Left colon (tissue), 2 donors: ENCODE measurements around the gene SHLD3. TPM values are rescaled to one million over a fixed set of nuclear protein-coding genes. Genes with fewer than 3 reads are reported as not detected.
"Not testable (repeated sequence)": the region's sequence is repeated elsewhere in the genome, so short reads cannot be mapped to it uniquely, and the experiment has no call there.

Experiments
- ATAC-seq: fragments of 200-7000 bp; cut with Tn5 transposase; one replicate; pipeline ENCODE4 v1.9.1; 2020; ENCODE audit warnings: mild to moderate bottlenecking, moderate library complexity
- DNase-seq, 2 donors: peaks; one replicate each; pipeline ENCODE4 v3.0.0-alpha.2; 2020
- intact Hi-C, 2 donors: fragments of 100-400 bp; cut with DNase I in 1 of 2; cut with micrococcal nuclease in 1 of 2; formaldehyde crosslinking; loops; one replicate each; pipeline versions ENCODE4 v1.11.2 to v1.14.0; 2022; cut with DNase I, micrococcal nuclease
- total RNA-seq, 2 donors: library from RNA; stranded (reverse); fragmentation: NEBNext Ultra II Directional; extraction: Animal tissue kit (Norgen Biotek cat#: 25700); gene quantifications; one replicate each; pipeline ENCODE4 v1.2.1, GENCODE V29; 2021
- donor health status: DM: no; HTN: no; CAD: no.
- donor health status: DM: yes; HTN: yes; CAD: no.

Gene SHLD3
- total RNA-seq, 2 donors from 2014 or later: 3.0 to 3.5 TPM

DNA sequence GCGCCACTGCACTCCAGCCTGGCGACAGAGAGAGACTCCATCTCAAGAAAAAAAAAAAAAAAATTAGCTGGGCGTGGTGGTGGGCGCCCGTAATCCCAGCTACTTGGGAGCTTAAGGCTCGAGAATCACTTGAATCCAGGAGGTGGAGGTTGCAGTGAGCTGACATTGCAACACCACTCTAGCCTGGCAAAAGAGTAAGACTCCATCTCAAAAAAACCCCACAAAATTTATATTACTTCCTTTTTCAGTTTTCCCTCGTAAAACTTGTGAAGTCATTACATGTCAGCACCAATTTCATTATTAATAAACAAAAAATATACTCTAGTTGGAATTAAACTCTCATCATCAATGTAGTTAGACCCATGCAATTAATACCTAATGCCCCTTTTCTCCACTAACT is 43.9 kb downstream of the SHLD3 start:
- ATAC-seq (no peak), DNase-seq (no peak)
- intact Hi-C loops: no loop called here

DNA sequence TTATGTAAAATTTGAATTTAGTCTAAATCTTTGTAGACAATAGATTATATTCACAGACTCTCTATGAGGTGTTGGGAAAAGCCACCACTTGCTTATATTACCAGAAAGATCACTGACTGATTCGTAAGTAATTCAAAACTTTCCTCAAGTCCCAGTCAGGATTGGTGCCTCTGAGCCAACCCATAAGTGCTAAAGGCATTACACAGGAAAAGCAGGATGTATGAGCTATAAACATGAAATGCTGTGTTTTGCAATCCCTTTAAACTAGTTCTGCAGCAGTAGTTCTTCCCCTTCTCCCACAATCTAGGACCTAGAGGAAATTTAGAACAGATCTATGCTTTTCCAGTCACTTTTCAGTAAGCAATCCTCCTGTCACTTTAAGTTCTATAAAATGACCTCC is 48.0 kb downstream of the SHLD3 start:
- ATAC-seq (no peak), DNase-seq (no peak)
- intact Hi-C loops: no loop called here

DNA sequence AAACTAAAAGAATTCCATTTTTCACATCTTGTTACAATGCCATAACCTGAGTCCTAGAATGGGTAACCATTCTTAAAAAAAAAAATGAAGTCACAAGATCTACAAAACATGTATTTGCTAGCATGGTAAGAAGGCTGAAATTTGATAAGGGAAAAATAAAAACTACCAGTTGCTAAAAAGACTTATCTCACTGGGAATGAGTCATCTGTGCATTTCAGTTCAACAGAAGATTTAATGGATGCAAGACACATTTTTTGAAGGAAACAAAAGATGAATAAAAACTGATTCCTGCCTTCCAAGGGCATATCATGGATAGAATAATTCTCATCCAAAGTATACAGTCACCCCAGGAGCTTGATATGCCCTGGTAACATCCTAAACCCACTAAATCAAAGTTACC is 49.9 kb downstream of the SHLD3 start:
- DNase-seq (no peak), ATAC-seq (no peak)
- intact Hi-C loops: no loop called here

DNA sequence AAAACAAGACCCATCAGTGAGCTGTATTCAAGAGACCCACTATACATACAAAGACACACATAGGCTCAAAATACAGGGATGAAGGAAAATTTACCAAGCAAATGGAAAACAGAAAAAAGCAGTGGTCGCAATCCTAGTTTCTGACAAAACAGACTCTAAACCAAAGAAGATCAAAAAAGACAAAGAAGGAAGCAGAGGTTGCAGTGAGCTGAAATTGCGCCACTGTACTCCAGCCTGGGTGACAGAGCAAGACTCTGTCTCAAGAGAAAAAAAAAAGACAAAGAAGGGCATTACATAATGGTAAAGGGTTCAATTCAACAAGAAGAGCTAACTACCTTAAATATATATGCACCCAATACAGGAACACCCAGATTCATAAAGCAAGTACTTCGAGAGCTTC is 51.2 kb downstream of the SHLD3 start:
- ATAC-seq, intact Hi-C loops: not testable (repeated sequence)

More for the DNA sequence above, 51.2 kb downstream of the SHLD3 start:
- DNase-seq: not testable (repeated sequence)

Other genes with a start within 250 kb of the SHLD3 start
- 1 to 10 TPM in 1 of 2 donors, under 1 TPM in 1; 0.46 to 1.3 TPM for gene ADAMTS6, start 143.1 kb upstream of the SHLD3 start, total RNA-seq
- gene CENPK, start 61.9 kb upstream of the SHLD3 start, total RNA-seq: 1 to 10 TPM; 5.2 to 7.8 TPM
- 10 to 100 TPM; 23.9 to 29.2 TPM for gene PPWD1, start 61.7 kb upstream of the SHLD3 start, total RNA-seq
- gene TRIM23, start 694 bp upstream of the SHLD3 start, total RNA-seq: 1 to 10 TPM; 6.4 to 8.8 TPM
- 10 to 100 TPM; 19.4 to 24.6 TPM for gene TRAPPC13, start within 50 bp of the SHLD3 start, total RNA-seq
- 1 to 10 TPM; 2.1 to 3.1 TPM for gene SGTB, start 97.1 kb downstream of the SHLD3 start, total RNA-seq
- gene NLN, start 97.2 kb downstream of the SHLD3 start, total RNA-seq: 10 to 100 TPM; 15.5 to 25.1 TPM